IPS-11a (cell line): Measurements from ENCODE around the gene NKG7.

Experiments
- H3K4me3 ChIP-seq: one replicate; pipeline ENCODE4 v1.5.1; 2013; ENCODE audit warnings: low read depth, low read length, control low read depth

The NKG7 gene

GRCh38 chr19:51364200-51365106 is 8.0 kb downstream of the NKG7 start:
- H3K4me3 ChIP-seq: no peak overlapping the region

- no peak overlapping the region for H3K4me3 ChIP-seq
Measured at GRCh38 chr19:51361239-51361638, 11.2 kb downstream of the NKG7 start.

- no peak overlapping the region for H3K4me3 ChIP-seq
Measured at GRCh38 chr19:51359294-51359693, 13.2 kb downstream of the NKG7 start.

- H3K4me3 ChIP-seq: no peak overlapping the region
Measured at GRCh38 chr19:51357952-51358351, 14.5 kb downstream of the NKG7 start.

- H3K4me3 ChIP-seq: no peak overlapping the region
Measured at GRCh38 chr19:51356159-51356801, 16.2 kb downstream of the NKG7 start.

GRCh38 chr19:51354742-51355148 is 17.7 kb downstream of the NKG7 start:
- no peak overlapping the region for H3K4me3 ChIP-seq

GRCh38 chr19:51354103-51354741 is 18.2 kb downstream of the NKG7 start:
- no peak overlapping the region for H3K4me3 ChIP-seq

GRCh38 chr19:51352783-51353360 is 19.6 kb downstream of the NKG7 start:
- no peak overlapping the region for H3K4me3 ChIP-seq

GRCh38 chr19:51351266-51351990 is 21.0 kb downstream of the NKG7 start:
- H3K4me3 ChIP-seq: no peak overlapping the region

GRCh38 chr19:51347209-51347928 is 25.1 kb downstream of the NKG7 start:
- H3K4me3 ChIP-seq: no peak overlapping the region

GRCh38 chr19:51346742-51347141 is 25.7 kb downstream of the NKG7 start:
- no peak overlapping the region for H3K4me3 ChIP-seq

GRCh38 chr19:51345076-51345620 is 27.3 kb downstream of the NKG7 start:
- no peak overlapping the region for H3K4me3 ChIP-seq

- H3K4me3 ChIP-seq: no peak overlapping the region
Measured at GRCh38 chr19:51342631-51343569, 29.6 kb downstream of the NKG7 start.

GRCh38 chr19:51341976-51342580 is 30.4 kb downstream of the NKG7 start, which contains the start of gene VSIG10L:
Gene VSIG10L (minus strand): TSS chr19:51342139. CDS start chr19:51342124, 15 bp downstream.
- H3K4me3 ChIP-seq: no peak within 1 kb of the TSS

GRCh38 chr19:51341066-51341465 is 31.4 kb downstream of the NKG7 start:
- no peak overlapping the region for H3K4me3 ChIP-seq

- H3K4me3 ChIP-seq: peak overlapping the region; percentile 81
Measured at GRCh38 chr19:51339687-51340656, 32.5 kb downstream of the NKG7 start.

GRCh38 chr19:51339313-51339686 is 33.2 kb downstream of the NKG7 start:
- peak overlapping the region; percentile 81 for H3K4me3 ChIP-seq
